ENCODE data around the gene DIO3. TPM values are rescaled to one million over a fixed set of nuclear protein-coding genes. Genes with fewer than 3 reads are reported as not detected.

DIO3 gene
- total RNA-seq, 1 experiment from 2014 or later = 4.9 TPM

GRCh38 chr14:101564444-101564776 lies 3.1 kb downstream of the DIO3 start:
- H3K4me1 ChIP-seq (ENCODE audit: insufficient read depth, low read length) = no peaks in the 10 kb centered on the region
- POLR2A ChIA-PET (ENCODE audit: unreplicated experiment) = no interaction called here
- no peaks in the 10 kb centered on the region for H3K9me2 ChIP-seq (replicated peaks; ENCODE audit: low read length)
- H3K9me3 ChIP-seq (ENCODE audit: low read length) = no peaks in the 10 kb centered on the region
- no peak overlapping the region for H3K9ac ChIP-seq (ENCODE audit: low read length)
- no peak overlapping the region for H3K27ac ChIP-seq (ENCODE audit: low read length)
- CTCF ChIA-PET = interaction anchor here (0.6 kb wide), 1 partner anchor 1031 kb away, joined by 7 read pairs; no protein-coding TSS in a partner anchor
- H3F3A ChIP-seq (ENCODE audit: low read length, unreplicated experiment) = no peaks in the 10 kb centered on the region
- intact Hi-C loops (cut with micrococcal nuclease) = no loop called here
- no TSS peak for BruUV-seq (replicated peaks)
- DNase-seq = no peak
- H3K36me3 ChIP-seq (ENCODE audit: low read depth, low read length) = no peaks in the 10 kb centered on the region
- peak overlapping the region; percentile 75 for H3K4me2 ChIP-seq (ENCODE audit: low read length)
- 0 out of 2 replicates have a peak overlapping the region, but pooled peaks have one; percentile 45 for H2AFZ ChIP-seq (ENCODE audit: low read length)
- H4K20me1 ChIP-seq (ENCODE audit: low read length) = no peaks in the 10 kb centered on the region
- TF ChIP-seq EZH2phosphoT487 (IDR thresholded peaks at IDR 0.05; ENCODE audit: borderline replicate concordance, low read length) = no peak
- TF ChIP-seq EZH2 (IDR thresholded peaks at IDR 0.05; ENCODE audit: low read length, unreplicated experiment) = no peak
- TF ChIP-seq CTCF (conservative IDR thresholded peaks at IDR 0.05; ENCODE audit: low read depth, low read length) = no peak
- no peak for ATAC-seq
- H3K79me2 ChIP-seq (ENCODE audit: low read length) = peaks cover 8% of the 10 kb centered on the region
- peak overlapping the region; percentile 55 for H3K4me3 ChIP-seq (ENCODE audit: low read length)
- peaks cover 46% of the 10 kb centered on the region for H3K27me3 ChIP-seq (ENCODE audit: low read length)

- H3K9ac ChIP-seq (ENCODE audit: low read length) = no peak overlapping the region
- CTCF ChIA-PET = interaction anchor here (0.6 kb wide), 1 partner anchor 1032 kb away, joined by 7 read pairs; no protein-coding TSS in a partner anchor
- H3K27me3 ChIP-seq (ENCODE audit: low read length) = peaks cover 46% of the 10 kb centered on the region
Observed at GRCh38 chr14:101564819-101565698, 3.8 kb downstream of the DIO3 start.

More at GRCh38 chr14:101564819-101565698, 3.8 kb downstream of the DIO3 start:
- TF ChIP-seq CTCF (conservative IDR thresholded peaks at IDR 0.05; ENCODE audit: low read depth, low read length) = 0 out of 2 replicates have a peak, but pooled peaks have one; percentile 39
- TF ChIP-seq EZH2 (IDR thresholded peaks at IDR 0.05; ENCODE audit: low read length, unreplicated experiment) = no peak
- Histone ChIP-seq H3K27ac (ENCODE audit: low read length) (no peak overlapping the region), H3K36me3 (ENCODE audit: low read depth, low read length) (no peaks in the 10 kb centered on the region), H3K9me2 (replicated peaks; ENCODE audit: low read length) (no peaks in the 10 kb centered on the region), H2AFZ (ENCODE audit: low read length) (0 out of 2 replicates have a peak overlapping the region, but pooled peaks have one; percentile 45), H3K4me3 (ENCODE audit: low read length) (peak overlapping the region; percentile 55), H3K4me2 (ENCODE audit: low read length) (peak overlapping the region; percentile 75), H4K20me1 (ENCODE audit: low read length) (no peaks in the 10 kb centered on the region), H3F3A (ENCODE audit: low read length, unreplicated experiment) (no peaks in the 10 kb centered on the region), H3K9me3 (ENCODE audit: low read length) (no peaks in the 10 kb centered on the region), H3K79me2 (ENCODE audit: low read length) (0 out of 2 replicates have a peak, but pooled peaks cover 1% of the 10 kb centered on the region), H3K4me1 (ENCODE audit: insufficient read depth, low read length) (no peaks in the 10 kb centered on the region)
- no peak for ATAC-seq
- BruUV-seq (replicated peaks) = no TSS peak
- DNase-seq = no peak
- intact Hi-C loops (cut with micrococcal nuclease) = no loop called here
- POLR2A ChIA-PET (ENCODE audit: unreplicated experiment) = no interaction called here
